ENCODE data around the gene STARD4. TPM values are rescaled to one million over a fixed set of nuclear protein-coding genes. Genes with fewer than 3 reads are reported as not detected.
A peak's percentile ranks its signal among the peaks of the same experiment; 100 is the strongest.

The STARD4 gene
- total RNA-seq, 1 experiment from 2014 or later = 43.4 TPM

DNA sequence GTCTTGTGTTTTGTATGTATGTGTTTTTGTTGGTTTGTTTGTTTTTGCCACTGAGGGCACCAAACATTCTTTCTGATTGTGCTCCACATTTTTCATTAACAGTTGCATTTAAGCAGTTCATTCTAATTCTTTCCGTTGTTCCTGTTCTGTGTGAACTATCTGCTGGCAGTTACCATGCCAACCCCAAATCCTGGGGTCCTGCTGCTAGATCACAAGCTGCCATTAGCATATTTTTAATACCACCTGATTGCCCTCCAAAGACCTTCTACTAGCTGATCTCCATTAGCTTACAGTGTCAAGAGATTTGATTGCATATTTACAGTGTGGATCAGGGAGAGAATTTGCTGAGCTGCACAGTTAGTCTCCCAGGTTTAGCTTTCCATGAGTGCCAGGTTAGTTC is 40.6 kb upstream of the STARD4 start:
- H3K27me3 ChIP-seq (replicated peaks; ENCODE audit: insufficient read depth, low read depth, low read length, poor library complexity) = no peaks in the 10 kb centered on the region
- no peaks in the 10 kb centered on the region for H3K9me3 ChIP-seq (ENCODE audit: low read depth, low read length, poor library complexity, severe bottlenecking)
- CTCF ChIA-PET = no interaction called here
- H3K36me3 ChIP-seq (ENCODE audit: insufficient read depth, low read length, poor library complexity, severe bottlenecking) = no peaks in the 10 kb centered on the region
- peaks cover 5% of the 10 kb centered on the region for H3K4me1 ChIP-seq (ENCODE audit: insufficient read depth, low read length, poor library complexity, severe bottlenecking)
- POLR2A ChIA-PET (ENCODE audit: low non-redundant PET) = no interaction called here
- H3K4me3 ChIP-seq (ENCODE audit: low read depth, low read length, poor library complexity, severe bottlenecking) = no peak overlapping the region
- TF ChIP-seq, protein P1, sequence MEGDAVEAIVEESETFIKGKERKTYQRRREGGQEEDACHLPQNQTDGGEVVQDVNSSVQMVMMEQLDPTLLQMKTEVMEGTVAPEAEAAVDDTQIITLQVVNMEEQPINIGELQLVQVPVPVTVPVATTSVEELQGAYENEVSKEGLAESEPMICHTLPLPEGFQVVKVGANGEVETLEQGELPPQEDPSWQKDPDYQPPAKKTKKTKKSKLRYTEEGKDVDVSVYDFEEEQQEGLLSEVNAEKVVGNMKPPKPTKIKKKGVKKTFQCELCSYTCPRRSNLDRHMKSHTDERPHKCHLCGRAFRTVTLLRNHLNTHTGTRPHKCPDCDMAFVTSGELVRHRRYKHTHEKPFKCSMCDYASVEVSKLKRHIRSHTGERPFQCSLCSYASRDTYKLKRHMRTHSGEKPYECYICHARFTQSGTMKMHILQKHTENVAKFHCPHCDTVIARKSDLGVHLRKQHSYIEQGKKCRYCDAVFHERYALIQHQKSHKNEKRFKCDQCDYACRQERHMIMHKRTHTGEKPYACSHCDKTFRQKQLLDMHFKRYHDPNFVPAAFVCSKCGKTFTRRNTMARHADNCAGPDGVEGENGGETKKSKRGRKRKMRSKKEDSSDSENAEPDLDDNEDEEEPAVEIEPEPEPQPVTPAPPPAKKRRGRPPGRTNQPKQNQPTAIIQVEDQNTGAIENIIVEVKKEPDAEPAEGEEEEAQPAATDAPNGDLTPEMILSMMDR (conservative IDR thresholded peaks at IDR 0.05; ENCODE audit: low read depth, low read length) = no peak
- no peak for TF ChIP-seq EZH2 (IDR thresholded peaks at IDR 0.05; ENCODE audit: borderline replicate concordance, low read depth, low read length, poor library complexity, severe bottlenecking)
- BruUV-seq (replicated peaks) = no TSS peak
- H3K27ac ChIP-seq (ENCODE audit: low read depth, low read length, poor library complexity, severe bottlenecking) = no peak overlapping the region
- DNase-seq (ENCODE audit: low spot score) = no peak
- intact Hi-C loops (cut with micrococcal nuclease; ENCODE audit: unreplicated experiment) = loop anchor here (5.0 kb wide), 1 partner anchor 289 kb away; no protein-coding TSS in a partner anchor

DNA sequence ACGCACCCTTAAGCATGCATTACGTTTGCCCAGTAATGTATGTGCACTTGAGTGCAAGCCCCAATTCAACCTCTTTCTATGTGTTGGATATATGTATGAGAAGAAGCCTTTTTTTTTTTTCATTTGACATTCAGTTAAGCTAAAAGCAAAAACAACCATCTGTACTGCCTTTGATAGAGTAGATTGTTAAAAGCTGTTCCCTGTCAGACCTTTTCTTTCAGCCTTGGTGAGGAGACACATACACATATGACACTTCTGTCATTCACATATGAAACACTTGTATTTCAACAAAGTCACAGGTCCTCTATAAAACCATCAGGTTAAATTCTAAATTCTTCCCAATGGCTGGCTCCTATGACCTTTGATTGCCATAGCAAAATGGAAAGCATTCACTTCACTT is 40.2 kb upstream of the STARD4 start:
- H3K27ac ChIP-seq (ENCODE audit: low read depth, low read length, poor library complexity, severe bottlenecking) = no peak overlapping the region
- H3K4me3 ChIP-seq (ENCODE audit: low read depth, low read length, poor library complexity, severe bottlenecking) = no peak overlapping the region
- no peaks in the 10 kb centered on the region for H3K36me3 ChIP-seq (ENCODE audit: insufficient read depth, low read length, poor library complexity, severe bottlenecking)
- no peak for TF ChIP-seq EZH2 (IDR thresholded peaks at IDR 0.05; ENCODE audit: borderline replicate concordance, low read depth, low read length, poor library complexity, severe bottlenecking)
- TF ChIP-seq, protein P1 (conservative IDR thresholded peaks at IDR 0.05; ENCODE audit: low read depth, low read length) = no peak
- no peaks in the 10 kb centered on the region for H3K27me3 ChIP-seq (replicated peaks; ENCODE audit: insufficient read depth, low read depth, low read length, poor library complexity)
- DNase-seq (ENCODE audit: low spot score) = no peak
- ChIA-PET POLR2A (ENCODE audit: low non-redundant PET) (no interaction called here), CTCF (no interaction called here)
- H3K9me3 ChIP-seq (ENCODE audit: low read depth, low read length, poor library complexity, severe bottlenecking) = no peaks in the 10 kb centered on the region
- no TSS peak for BruUV-seq (replicated peaks)
- peaks cover 5% of the 10 kb centered on the region for H3K4me1 ChIP-seq (ENCODE audit: insufficient read depth, low read length, poor library complexity, severe bottlenecking)
- intact Hi-C loops (cut with micrococcal nuclease; ENCODE audit: unreplicated experiment) = loop anchor here (5.0 kb wide), 1 partner anchor 290 kb away; no protein-coding TSS in a partner anchor

DNA sequence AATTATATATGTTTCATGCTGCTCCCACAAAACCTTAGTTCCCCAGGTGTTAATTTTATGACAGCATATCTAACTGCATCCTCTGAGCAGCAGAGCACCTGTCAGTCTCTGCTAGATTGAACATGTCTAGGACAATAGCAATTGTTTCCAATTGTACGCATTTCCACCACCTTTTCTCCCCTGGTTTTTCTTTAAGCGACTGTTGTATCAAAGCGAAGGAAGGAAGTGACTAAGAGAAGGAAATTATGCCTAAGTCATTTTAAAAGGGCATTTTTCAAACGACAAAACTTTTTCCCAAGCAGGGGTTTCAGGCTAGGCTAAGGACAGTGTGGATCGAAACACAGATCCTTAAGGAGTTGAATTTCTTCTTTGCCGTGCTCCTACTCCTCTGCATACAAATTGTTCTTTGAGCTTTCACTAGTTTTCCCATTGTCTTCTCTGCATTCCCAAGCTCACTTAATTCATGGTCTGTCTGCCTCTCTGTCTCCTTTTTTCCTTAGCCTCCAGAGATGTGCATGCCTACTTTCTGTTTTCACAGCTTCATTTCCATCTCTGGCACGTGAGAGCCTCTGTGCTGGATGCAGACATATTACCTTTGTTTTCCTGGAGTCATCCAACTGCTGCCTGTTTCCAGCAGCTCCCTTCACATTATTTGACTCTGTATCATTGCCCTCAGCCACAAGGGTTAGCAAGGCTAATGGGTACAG is 39.4 kb upstream of the STARD4 start:
- Histone ChIP-seq H3K9me3 (ENCODE audit: low read depth, low read length, poor library complexity, severe bottlenecking) (no peaks in the 10 kb centered on the region), H3K4me1 (ENCODE audit: insufficient read depth, low read length, poor library complexity, severe bottlenecking) (peaks cover 5% of the 10 kb centered on the region), H3K4me3 (ENCODE audit: low read depth, low read length, poor library complexity, severe bottlenecking) (no peak overlapping the region), H3K36me3 (ENCODE audit: insufficient read depth, low read length, poor library complexity, severe bottlenecking) (no peaks in the 10 kb centered on the region), H3K27ac (ENCODE audit: low read depth, low read length, poor library complexity, severe bottlenecking) (no peak overlapping the region), H3K27me3 (replicated peaks; ENCODE audit: insufficient read depth, low read depth, low read length, poor library complexity) (no peaks in the 10 kb centered on the region)
- POLR2A ChIA-PET (ENCODE audit: low non-redundant PET) = no interaction called here
- BruUV-seq (replicated peaks) = no TSS peak
- peak; percentile 12 for DNase-seq (ENCODE audit: low spot score)
- intact Hi-C loops (cut with micrococcal nuclease; ENCODE audit: unreplicated experiment) = loop anchor here (5.0 kb wide), 1 partner anchor 291 kb away; no protein-coding TSS in a partner anchor
- CTCF ChIA-PET = no interaction called here
- TF ChIP-seq, protein P1 (conservative IDR thresholded peaks at IDR 0.05; ENCODE audit: low read depth, low read length) = no peak
- TF ChIP-seq EZH2 (IDR thresholded peaks at IDR 0.05; ENCODE audit: borderline replicate concordance, low read depth, low read length, poor library complexity, severe bottlenecking) = no peak

Data from A673 (cell line).